Chondrocyte (in vitro differentiated cells): Measurements from ENCODE around the gene AMPH. TPM values are rescaled to one million over a fixed set of nuclear protein-coding genes. Genes with fewer than 3 reads are reported as not detected.

Experiments used
- DNase-seq: peaks from one replicate; pipeline ENCODE4 v3.0.0; 2021; ENCODE audit warnings: mixed read lengths, low spot score
- H3K27ac Mint-ChIP-seq: one replicate; pipeline ENCODE4 v1.8.0; 2021; ENCODE audit warnings: mild to moderate bottlenecking, moderate library complexity, mixed read lengths; ENCODE audit not compliant: unreplicated experiment
- H3K27me3 Mint-ChIP-seq: 2 replicates; pipeline ENCODE4 v1.8.0; 2021; ENCODE audit warnings: low read depth, mixed read lengths
- H3K36me3 Mint-ChIP-seq: 2 replicates; pipeline ENCODE4 v1.8.0; 2021; ENCODE audit warnings: low read depth, mixed read lengths
- H3K4me1 Mint-ChIP-seq: 2 replicates; pipeline ENCODE4 v1.8.0; 2021; ENCODE audit warnings: low read depth, mild to moderate bottlenecking, mixed read lengths
- H3K4me3 Mint-ChIP-seq: one replicate; pipeline ENCODE4 v1.8.0; 2021; ENCODE audit warnings: mild to moderate bottlenecking, moderate library complexity, mixed read lengths; ENCODE audit not compliant: unreplicated experiment
- H3K9me3 Mint-ChIP-seq: 2 replicates; pipeline ENCODE4 v1.8.0; 2021; ENCODE audit warnings: low read depth, mixed read lengths
- total RNA-seq: library from RNA; stranded (reverse); gene quantifications from 3 replicates; pipeline ENCODE4 v1.2.1, GENCODE V29; 2021
- TF ChIP-seq, protein P1 (sequence below): fragments of 200-600 bp; sonication (generic); IDR thresholded peaks from 2 replicates; pipeline ENCODE4 v1.5.0; 2021; ENCODE audit warnings: antibody characterized with exemption, mild to moderate bottlenecking, moderate library complexity

AMPH gene
- total RNA-seq, 1 donor from 2014 or later = 2.3 TPM

GRCh38 chr7:38660427-38661099 lies 29.4 kb upstream of the AMPH start:
- TF ChIP-seq, protein P1, sequence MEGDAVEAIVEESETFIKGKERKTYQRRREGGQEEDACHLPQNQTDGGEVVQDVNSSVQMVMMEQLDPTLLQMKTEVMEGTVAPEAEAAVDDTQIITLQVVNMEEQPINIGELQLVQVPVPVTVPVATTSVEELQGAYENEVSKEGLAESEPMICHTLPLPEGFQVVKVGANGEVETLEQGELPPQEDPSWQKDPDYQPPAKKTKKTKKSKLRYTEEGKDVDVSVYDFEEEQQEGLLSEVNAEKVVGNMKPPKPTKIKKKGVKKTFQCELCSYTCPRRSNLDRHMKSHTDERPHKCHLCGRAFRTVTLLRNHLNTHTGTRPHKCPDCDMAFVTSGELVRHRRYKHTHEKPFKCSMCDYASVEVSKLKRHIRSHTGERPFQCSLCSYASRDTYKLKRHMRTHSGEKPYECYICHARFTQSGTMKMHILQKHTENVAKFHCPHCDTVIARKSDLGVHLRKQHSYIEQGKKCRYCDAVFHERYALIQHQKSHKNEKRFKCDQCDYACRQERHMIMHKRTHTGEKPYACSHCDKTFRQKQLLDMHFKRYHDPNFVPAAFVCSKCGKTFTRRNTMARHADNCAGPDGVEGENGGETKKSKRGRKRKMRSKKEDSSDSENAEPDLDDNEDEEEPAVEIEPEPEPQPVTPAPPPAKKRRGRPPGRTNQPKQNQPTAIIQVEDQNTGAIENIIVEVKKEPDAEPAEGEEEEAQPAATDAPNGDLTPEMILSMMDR = peak; percentile 78
- H3K27ac Mint-ChIP-seq = no peak overlapping the region
- no peaks in the 10 kb centered on the region for H3K36me3 Mint-ChIP-seq
- no peak overlapping the region for H3K4me3 Mint-ChIP-seq
- peaks cover 11% of the 10 kb centered on the region for H3K9me3 Mint-ChIP-seq
- DNase-seq = no peak
- H3K27me3 Mint-ChIP-seq = peaks cover 24% of the 10 kb centered on the region
- no peaks in the 10 kb centered on the region for H3K4me1 Mint-ChIP-seq

DNA sequence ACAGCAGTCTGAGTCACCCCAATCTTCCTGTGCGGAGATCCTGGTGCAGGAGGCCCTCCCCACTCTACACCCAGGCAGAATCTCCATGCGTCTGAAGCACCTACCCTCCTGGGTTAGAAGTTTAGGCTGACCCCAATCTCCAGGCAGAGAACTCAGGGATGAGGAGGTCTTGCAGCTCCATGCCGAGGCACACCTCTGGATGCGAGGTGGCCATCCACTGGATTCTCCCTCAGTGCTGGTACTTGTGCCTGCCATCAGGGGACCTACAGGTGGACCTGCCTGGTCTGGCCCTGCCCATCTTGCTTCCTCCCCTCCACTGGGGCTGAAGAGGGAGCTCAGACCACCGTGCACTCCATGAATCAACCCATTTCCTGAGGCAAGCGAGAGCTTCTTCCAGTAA lies 28.8 kb upstream of the AMPH start:
- TF ChIP-seq, protein P1 = no peak
- Mint-ChIP-seq H3K4me3 (no peak overlapping the region), H3K4me1 (no peaks in the 10 kb centered on the region), H3K27me3 (peaks cover 24% of the 10 kb centered on the region), H3K36me3 (no peaks in the 10 kb centered on the region), H3K27ac (no peak overlapping the region), H3K9me3 (peaks cover 11% of the 10 kb centered on the region)
- no peak for DNase-seq

DNA sequence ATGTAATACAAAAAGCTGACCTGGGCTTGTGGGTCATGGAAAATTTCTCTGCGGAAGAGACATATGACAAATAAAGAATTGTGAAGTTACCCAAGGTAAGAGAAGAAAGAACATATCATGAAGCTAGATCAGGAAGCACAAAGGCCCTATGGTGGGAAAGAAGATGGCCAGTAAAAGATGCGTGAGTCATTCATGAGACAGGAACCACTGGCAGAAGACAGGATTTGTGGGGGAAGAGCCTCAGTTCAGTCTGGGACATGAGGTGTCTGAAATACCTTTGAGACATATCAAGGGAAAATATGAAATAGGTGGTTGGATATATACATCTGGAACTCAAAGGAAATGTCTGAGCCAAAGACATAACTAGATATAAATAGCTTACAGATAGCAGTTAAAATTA lies 27.7 kb upstream of the AMPH start:
- no peaks in the 10 kb centered on the region for H3K4me1 Mint-ChIP-seq
- peaks cover 7% of the 10 kb centered on the region for H3K9me3 Mint-ChIP-seq
- DNase-seq = no peak
- TF ChIP-seq, protein P1 = no peak
- peaks cover 22% of the 10 kb centered on the region for H3K27me3 Mint-ChIP-seq
- no peak overlapping the region for H3K4me3 Mint-ChIP-seq
- no peak overlapping the region for H3K27ac Mint-ChIP-seq
- H3K36me3 Mint-ChIP-seq = no peaks in the 10 kb centered on the region

- no peaks in the 10 kb centered on the region for H3K4me1 Mint-ChIP-seq
- H3K27me3 Mint-ChIP-seq = peaks cover 9% of the 10 kb centered on the region
- no peak overlapping the region for H3K4me3 Mint-ChIP-seq
- no peak for DNase-seq
- peaks cover 7% of the 10 kb centered on the region for H3K9me3 Mint-ChIP-seq
- no peaks in the 10 kb centered on the region for H3K36me3 Mint-ChIP-seq
- TF ChIP-seq, protein P1 = no peak
- H3K27ac Mint-ChIP-seq = no peak overlapping the region
These were observed 25.8 kb upstream of the AMPH start for GRCh38 chr7:38656968-38657367.

DNA sequence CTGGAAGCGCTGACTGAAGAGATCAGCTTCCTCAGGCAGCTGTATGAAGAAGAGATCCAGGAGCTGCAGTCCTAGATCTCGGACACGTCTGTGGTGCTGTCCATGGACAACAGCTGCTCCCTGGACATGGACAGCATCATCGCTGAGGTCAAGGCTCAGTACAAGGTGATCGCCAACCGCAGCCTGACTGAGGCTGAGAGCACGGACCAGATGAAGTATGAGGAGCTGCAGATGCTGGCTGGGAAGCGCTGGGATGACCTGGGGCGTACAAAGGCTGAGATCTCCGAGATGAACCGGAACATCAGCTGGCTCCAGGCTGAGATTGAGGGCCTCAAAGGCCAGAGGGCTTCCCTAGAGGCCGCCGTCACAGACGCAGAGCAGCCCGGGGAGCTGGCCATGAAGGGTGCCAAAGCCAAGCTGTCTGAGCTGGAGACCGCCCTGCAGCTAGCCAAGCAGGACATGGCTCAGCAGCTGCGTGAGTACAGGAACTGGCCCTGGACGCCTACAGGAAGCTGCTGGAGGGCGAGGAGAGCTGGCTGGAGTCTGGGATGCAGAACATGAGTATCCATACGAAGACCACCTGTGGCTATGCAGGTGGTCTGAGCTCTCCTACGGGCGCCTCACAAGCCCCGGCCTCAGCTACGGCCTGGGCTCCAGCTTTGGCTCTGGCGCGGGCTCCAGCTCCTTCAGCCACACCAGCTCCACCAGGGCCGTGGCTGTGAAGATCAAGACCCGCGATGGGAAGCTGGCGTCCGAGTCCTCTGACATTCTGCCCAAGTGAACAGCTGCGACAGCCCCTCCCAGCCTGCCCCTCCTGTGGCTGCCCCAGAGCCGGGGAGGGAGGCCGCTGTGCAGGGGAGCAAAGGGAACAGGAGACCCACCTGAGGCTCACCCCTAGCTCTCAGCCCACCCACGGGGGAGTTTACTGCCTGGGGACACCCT lies 24.9 kb upstream of the AMPH start:
- no peak overlapping the region for H3K27ac Mint-ChIP-seq
- TF ChIP-seq, protein P1 = no peak
- no peaks in the 10 kb centered on the region for H3K36me3 Mint-ChIP-seq
- no peak for DNase-seq
- peaks cover 6% of the 10 kb centered on the region for H3K27me3 Mint-ChIP-seq
- peaks cover 4% of the 10 kb centered on the region for H3K9me3 Mint-ChIP-seq
- no peaks in the 10 kb centered on the region for H3K4me1 Mint-ChIP-seq
- H3K4me3 Mint-ChIP-seq = no peak overlapping the region
